GM18907 (cell line): ENCODE results near the gene ICAM2.

Source experiments
- ATAC-seq: cut with Tn5 transposase; IDR thresholded peaks from one replicate; pipeline ENCODE4 v1.9.1; 2021; ENCODE audit warnings: mild to moderate bottlenecking, moderate library complexity; ENCODE audit not compliant: unreplicated experiment

The ICAM2 gene

GRCh38 chr17:64045176-64045575 lies 24.7 kb upstream of the ICAM2 start:
- no peak for ATAC-seq

GRCh38 chr17:64042700-64043485 lies 22.5 kb upstream of the ICAM2 start:
- no peak for ATAC-seq

GRCh38 chr17:64041912-64042311 lies 21.5 kb upstream of the ICAM2 start:
- no peak for ATAC-seq

GRCh38 chr17:64040206-64040605 lies 19.8 kb upstream of the ICAM2 start:
- ATAC-seq, result no peak

GRCh38 chr17:64039106-64039400 lies 18.6 kb upstream of the ICAM2 start:
- ATAC-seq, result no peak

GRCh38 chr17:64038331-64039105 lies 18.1 kb upstream of the ICAM2 start:
- ATAC-seq, result no peak

- ATAC-seq, result no peak
These were observed 17.4 kb upstream of the ICAM2 start for GRCh38 chr17:64037802-64038201.

- ATAC-seq, result no peak
These were observed 16.7 kb upstream of the ICAM2 start for GRCh38 chr17:64037180-64037579.

GRCh38 chr17:64036198-64036922 lies 15.9 kb upstream of the ICAM2 start:
- no peak for ATAC-seq

- no peak for ATAC-seq
These were observed 11.6 kb upstream of the ICAM2 start for GRCh38 chr17:64032081-64032480.

- no peak for ATAC-seq
These were observed 8.5 kb upstream of the ICAM2 start for GRCh38 chr17:64028874-64029464.

- ATAC-seq, result peak; percentile 64
These were observed 5.4 kb upstream of the ICAM2 start for GRCh38 chr17:64025732-64026294.

GRCh38 chr17:64024781-64025731 lies 4.6 kb upstream of the ICAM2 start:
- no peak for ATAC-seq

GRCh38 chr17:64024215-64024654 lies 3.8 kb upstream of the ICAM2 start:
- no peak for ATAC-seq

- ATAC-seq, result no peak
These were observed 2.2 kb upstream of the ICAM2 start for GRCh38 chr17:64022611-64023063.

GRCh38 chr17:64019551-64019961 lies 877 bp downstream of the ICAM2 start:
- ATAC-seq, result peak; percentile 10

- ATAC-seq, result no peak
These were observed 3.0 kb downstream of the ICAM2 start for GRCh38 chr17:64017381-64017980.

- no peak for ATAC-seq
These were observed 3.5 kb downstream of the ICAM2 start for GRCh38 chr17:64016974-64017373.

- ATAC-seq, result no peak
These were observed 4.1 kb downstream of the ICAM2 start for GRCh38 chr17:64016231-64016784.
